Kidney (tissue), 14 donors: ENCODE measurements around the gene ADGRF5. TPM values are rescaled to one million over a fixed set of nuclear protein-coding genes. Genes with fewer than 3 reads are reported as not detected.

Source experiments
- DNase-seq, 5 donors: peaks; one replicate each; pipeline ENCODE4 v3.0.0-alpha.2; 2013 to 2020
- FAIRE-seq: peaks from 2 replicates; lab custom pipeline; 2012; peaks lifted over from hg19 to GRCh38; lab: Jason Lieb, UNC
- H3K27ac ChIP-seq, 2 donors: one replicate each; pipeline ENCODE4 v1.7.0; 2013; ENCODE audit warnings: low read depth in 2 of 2, low read length in 2 of 2, inconsistent platforms in 1 of 2
- H3K27me3 ChIP-seq: one replicate; pipeline ENCODE4 v1.7.1; 2013; ENCODE audit warnings: low read length, inconsistent platforms; ENCODE audit not compliant: control insufficient read depth, insufficient read depth
- H3K36me3 ChIP-seq, 3 donors: one replicate each; pipeline versions ENCODE4 v1.7.0 to v1.7.1; 2013; ENCODE audit warnings: low read length in 3 of 3, control low read depth in 1 of 3, inconsistent platforms in 1 of 3; ENCODE audit not compliant: insufficient read depth in 3 of 3, control insufficient read depth in 2 of 3
- H3K4me1 ChIP-seq, 3 donors: one replicate each; pipeline versions ENCODE4 v1.7.0 to v1.7.1; 2013; ENCODE audit warnings: low read length in 3 of 3, inconsistent platforms in 1 of 3, low read depth in 1 of 3; ENCODE audit not compliant: control insufficient read depth in 2 of 3, insufficient read depth in 2 of 3
- H3K4me3 ChIP-seq, 3 donors: one replicate each; pipeline versions ENCODE4 v1.7.0 to v1.8.1; 2013; ENCODE audit warnings: low read length in 3 of 3, control low read depth in 1 of 3, inconsistent platforms in 1 of 3
- H3K9ac ChIP-seq, 3 donors: one replicate each; pipeline versions ENCODE4 v1.7.0 to v1.7.1; 2013; ENCODE audit warnings: low read length in 3 of 3, control low read depth in 1 of 3, inconsistent platforms in 1 of 3
- H3K9me3 ChIP-seq, 3 donors: one replicate each; pipeline versions ENCODE4 v1.7.0 to v1.7.1; 2013; ENCODE audit warnings: low read length in 3 of 3, control low read depth in 1 of 3, inconsistent platforms in 1 of 3; ENCODE audit not compliant: control insufficient read depth in 2 of 3, insufficient read depth in 1 of 3
- CTCF ChIP-seq: IDR thresholded peaks from 3 replicates; pipeline ENCODE4 v1.5.1; 2012; ENCODE audit warnings: mild to moderate bottlenecking, moderate library complexity, borderline replicate concordance; ENCODE audit not compliant: insufficient read depth; ENCODE audit errors: extremely low read depth
- intact Hi-C: fragments of 100-400 bp; cut with DNase I; formaldehyde crosslinking; loops from one replicate; pipeline ENCODE4 v1.11.1; 2022
- polyA plus RNA-seq: library from polyadenylated mRNA; stranded (reverse); fragments of 350-450 nt; fragmentation: Illumina TruSeq; extraction: RNeasy Lipid Tissue Mini Kit (QIAGEN cat#74804); gene quantifications from one replicate; pipeline ENCODE4 v1.2.3, GENCODE V29; 2014; ENCODE audit warnings: low read depth, low replicate concordance; ENCODE audit not compliant: insufficient read depth
- total RNA-seq: library from RNA; stranded (reverse); fragmentation: NEBNext Ultra II Directional; extraction: Animal tissue kit (Norgen Biotek cat#: 25700); gene quantifications from one replicate; pipeline ENCODE4 v1.2.1, GENCODE V29; 2021
- donor health status: control.
- donor health status: control.
- donor health status: control.
- donor health status: control.
- donor health status: control.
- donor health status: DM: yes; HTN: yes; CAD: no.
- donor health status: Normal renal cell carcinoma (clear cell type).

The ADGRF5 gene
- total and polyA plus RNA-seq, 2 donors from 2014 or later: 44.1 to 51.7 TPM

GRCh38 chr6:46927066-46927465 is 5.3 kb upstream of the ADGRF5 start:
- FAIRE-seq (no peak), DNase-seq (no peak)
- no peaks in the 10 kb centered on the region for H3K9me3 ChIP-seq
- no peak overlapping the region for H3K4me3 ChIP-seq
- intact Hi-C loops: no loop called here
- H3K27ac ChIP-seq: no peak overlapping the region
- H3K9ac ChIP-seq: no peak overlapping the region
- H3K36me3 ChIP-seq: no peaks in the 10 kb centered on the region
- no peak for TF ChIP-seq CTCF
- H3K4me1 ChIP-seq: peaks cover 0 to 8% (median 0%) of the 10 kb centered on the region in 3 donors
- H3K27me3 ChIP-seq: no peaks in the 10 kb centered on the region

GRCh38 chr6:46926481-46926880 is 4.7 kb upstream of the ADGRF5 start:
- intact Hi-C loops: no loop called here
- DNase-seq: no peak
- H3K27me3 ChIP-seq: no peaks in the 10 kb centered on the region
- TF ChIP-seq CTCF: no peak
- no peaks in the 10 kb centered on the region for H3K9me3 ChIP-seq
- H3K9ac ChIP-seq: no peak overlapping the region
- H3K4me1 ChIP-seq: peaks cover 0 to 8% (median 0%) of the 10 kb centered on the region in 3 donors
- H3K4me3 ChIP-seq: no peak overlapping the region
- H3K27ac ChIP-seq: no peak overlapping the region
- no peak for FAIRE-seq
- no peaks in the 10 kb centered on the region for H3K36me3 ChIP-seq

- H3K9ac ChIP-seq: no peak overlapping the region
- no peak for FAIRE-seq
- no peak for DNase-seq
Measured at GRCh38 chr6:46925563-46926253, 4.0 kb upstream of the ADGRF5 start.

More at GRCh38 chr6:46925563-46926253, 4.0 kb upstream of the ADGRF5 start:
- H3K27me3 ChIP-seq: no peaks in the 10 kb centered on the region
- H3K4me3 ChIP-seq: no peak overlapping the region
- peaks cover 0 to 5% (median 0%) of the 10 kb centered on the region in 3 donors for H3K4me1 ChIP-seq
- no peaks in the 10 kb centered on the region for H3K9me3 ChIP-seq
- H3K27ac ChIP-seq: no peak overlapping the region
- TF ChIP-seq CTCF: no peak
- no peaks in the 10 kb centered on the region for H3K36me3 ChIP-seq
- intact Hi-C loops: no loop called here
